Left lung (tissue), 10 donors: ENCODE data around the gene TES. TPM values are rescaled to one million over a fixed set of nuclear protein-coding genes. Genes with fewer than 3 reads are reported as not detected.
"Not testable (repeated sequence)": the region's sequence is repeated elsewhere in the genome, so short reads cannot be mapped to it uniquely, and the experiment has no call there.

Experiments used
- ATAC-seq: fragments of 200-7000 bp; cut with Tn5 transposase; one replicate; pipeline ENCODE4 v1.9.1; 2020; ENCODE audit warnings: moderate library complexity
- DNase-seq, 4 donors: peaks; one replicate each; pipeline ENCODE4 v3.0.0-alpha.2; 2013 to 2020
- H3K27ac ChIP-seq, 2 donors: fragments of 200-600 bp; sonication (generic) in 1 of 2; one replicate each; pipeline versions ENCODE4 v1.5.0 to v1.8.0; 2020 to 2021
- H3K27me3 ChIP-seq, 2 donors: fragments of 200-600 bp; sonication (generic) in 1 of 2; one replicate each; pipeline versions ENCODE4 v1.5.0 to v1.8.0; 2020 to 2021
- H3K36me3 ChIP-seq, 2 donors: fragments of 200-600 bp; sonication (generic) in 1 of 2; one replicate each; pipeline versions ENCODE4 v1.5.0 to v1.8.0; 2020 to 2021
- H3K4me1 ChIP-seq, 2 donors: fragments of 200-600 bp; one replicate each; pipeline ENCODE4 v1.8.0; 2021
- H3K4me3 ChIP-seq, 2 donors: fragments of 200-600 bp; sonication (generic) in 1 of 2; one replicate each; pipeline versions ENCODE4 v1.5.0 to v1.8.0; 2020 to 2021; ENCODE audit warnings: mild to moderate bottlenecking in 1 of 2
- H3K9me3 ChIP-seq, 2 donors: fragments of 200-600 bp; sonication (generic) in 1 of 2; one replicate each; pipeline versions ENCODE4 v1.5.0 to v1.8.0; 2020 to 2021
- intact Hi-C, 2 donors: fragments of 100-400 bp; cut with DNase I; formaldehyde crosslinking; loops; one replicate each; pipeline versions ENCODE4 v1.11.2 to v1.14.2; 2022
- polyA plus RNA-seq, 6 donors: library from polyadenylated mRNA; unstranded; fragments of 120-200 nt; gene quantifications; one replicate each; pipeline ENCODE4 v1.2.1, GENCODE V29; 2013; ENCODE audit not compliant: insufficient read length in 6 of 6
- total RNA-seq, 2 donors: library from RNA; stranded (reverse); fragmentation: NEBNext Ultra II Directional; extraction: Animal tissue kit (Norgen Biotek cat#: 25700); gene quantifications; one replicate each; pipeline ENCODE4 v1.2.1, GENCODE V29; 2021
- TF ChIP-seq, protein P1 (sequence below), 2 donors: fragments of 200-600 bp; sonication (generic) in 1 of 2; IDR thresholded peaks; one replicate each; pipeline versions ENCODE4 v1.5.0 to v1.8.0; 2021; ENCODE audit warnings: antibody characterized with exemption in 2 of 2
- donor health status: DM: no; HTN: yes; CAD: no.
- donor health status: DM: no; HTN: no; CAD: no.

The TES gene
- total and polyA plus RNA-seq, 8 donors: 56.6 to 113 (median 66.5) TPM

DNA sequence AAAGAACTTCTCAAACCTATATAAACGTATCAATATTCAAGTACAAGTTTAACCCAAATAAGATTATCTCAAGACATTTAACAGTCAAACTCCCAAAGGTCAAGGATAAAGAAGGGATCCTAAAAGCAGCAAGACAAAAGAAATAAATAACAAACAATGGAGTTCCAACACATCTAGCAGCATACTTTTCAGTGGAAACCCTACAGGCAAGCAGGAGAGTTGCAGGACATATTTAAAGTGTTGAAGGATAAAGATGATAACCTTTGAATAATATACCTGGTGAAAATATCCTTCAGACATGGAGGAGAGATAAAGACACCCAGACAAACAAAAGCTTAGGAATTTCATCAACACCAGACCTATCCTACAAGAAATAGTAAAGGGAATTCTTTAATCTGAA lies 82.8 kb downstream of the TES start:
- H3K9me3 ChIP-seq: peaks cover 0 to 4% of the 10 kb centered on the region in 2 donors
- no peaks in the 10 kb centered on the region for H3K27me3 ChIP-seq
- ATAC-seq: no peak
- H3K27ac ChIP-seq: no peak overlapping the region
- DNase-seq: no peak
- no peak overlapping the region for H3K4me3 ChIP-seq
- no peaks in the 10 kb centered on the region for H3K36me3 ChIP-seq
- TF ChIP-seq, protein P1, sequence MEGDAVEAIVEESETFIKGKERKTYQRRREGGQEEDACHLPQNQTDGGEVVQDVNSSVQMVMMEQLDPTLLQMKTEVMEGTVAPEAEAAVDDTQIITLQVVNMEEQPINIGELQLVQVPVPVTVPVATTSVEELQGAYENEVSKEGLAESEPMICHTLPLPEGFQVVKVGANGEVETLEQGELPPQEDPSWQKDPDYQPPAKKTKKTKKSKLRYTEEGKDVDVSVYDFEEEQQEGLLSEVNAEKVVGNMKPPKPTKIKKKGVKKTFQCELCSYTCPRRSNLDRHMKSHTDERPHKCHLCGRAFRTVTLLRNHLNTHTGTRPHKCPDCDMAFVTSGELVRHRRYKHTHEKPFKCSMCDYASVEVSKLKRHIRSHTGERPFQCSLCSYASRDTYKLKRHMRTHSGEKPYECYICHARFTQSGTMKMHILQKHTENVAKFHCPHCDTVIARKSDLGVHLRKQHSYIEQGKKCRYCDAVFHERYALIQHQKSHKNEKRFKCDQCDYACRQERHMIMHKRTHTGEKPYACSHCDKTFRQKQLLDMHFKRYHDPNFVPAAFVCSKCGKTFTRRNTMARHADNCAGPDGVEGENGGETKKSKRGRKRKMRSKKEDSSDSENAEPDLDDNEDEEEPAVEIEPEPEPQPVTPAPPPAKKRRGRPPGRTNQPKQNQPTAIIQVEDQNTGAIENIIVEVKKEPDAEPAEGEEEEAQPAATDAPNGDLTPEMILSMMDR (IDR thresholded peaks at IDR 0.05): no peak
- intact Hi-C loops: no loop called here
- no peaks in the 10 kb centered on the region for H3K4me1 ChIP-seq

DNA sequence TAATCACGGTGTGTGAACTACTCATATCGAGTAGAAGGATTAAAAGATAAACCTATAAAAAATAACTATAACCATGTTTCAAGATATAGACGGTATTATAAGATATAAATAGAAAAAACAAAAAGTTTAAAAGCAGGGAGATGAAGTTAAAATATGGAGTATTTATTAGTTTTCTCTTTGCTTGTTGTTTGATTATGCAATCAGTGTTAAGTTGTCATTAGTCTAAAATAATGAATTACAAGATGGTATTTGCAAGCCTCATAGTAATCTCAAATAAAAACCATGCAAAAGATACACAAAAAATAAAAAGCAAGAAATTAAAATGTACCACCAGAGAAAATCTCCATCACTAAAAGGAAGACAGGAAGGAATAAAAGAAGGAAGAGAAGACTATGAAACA lies 83.3 kb downstream of the TES start:
- DNase-seq (no peak), ATAC-seq (no peak)
- Histone ChIP-seq H3K27me3 (no peaks in the 10 kb centered on the region), H3K4me1 (no peaks in the 10 kb centered on the region), H3K4me3 (no peak overlapping the region), H3K9me3 (peaks cover 0 to 4% of the 10 kb centered on the region in 2 donors), H3K36me3 (no peaks in the 10 kb centered on the region), H3K27ac (no peak overlapping the region)
- intact Hi-C loops: no loop called here
- TF ChIP-seq, protein P1 (IDR thresholded peaks at IDR 0.05): no peak

DNA sequence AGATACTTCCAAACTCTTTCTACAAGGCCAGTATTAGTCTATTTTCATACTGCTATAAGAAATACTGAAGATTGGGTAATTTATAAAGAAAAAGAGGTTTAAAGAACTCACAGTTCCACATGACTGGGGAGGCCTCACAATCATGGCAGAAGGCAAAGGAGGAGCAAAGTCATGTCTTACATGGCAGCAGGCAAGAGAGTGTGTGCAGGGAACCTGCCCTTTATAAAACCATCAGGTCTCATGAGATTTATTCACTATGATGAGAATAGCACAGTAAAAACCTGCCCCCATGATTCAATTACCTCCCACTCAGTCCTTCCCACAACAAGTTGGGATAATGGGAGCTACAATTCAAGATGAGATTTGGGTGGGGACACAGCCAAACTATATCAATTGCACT lies 85.6 kb downstream of the TES start:
- H3K9me3 ChIP-seq, H3K27me3 ChIP-seq, H3K27ac ChIP-seq, DNase-seq, intact Hi-C loops, H3K4me3 ChIP-seq, ATAC-seq, H3K4me1 ChIP-seq, H3K36me3 ChIP-seq: not testable (repeated sequence)

DNA sequence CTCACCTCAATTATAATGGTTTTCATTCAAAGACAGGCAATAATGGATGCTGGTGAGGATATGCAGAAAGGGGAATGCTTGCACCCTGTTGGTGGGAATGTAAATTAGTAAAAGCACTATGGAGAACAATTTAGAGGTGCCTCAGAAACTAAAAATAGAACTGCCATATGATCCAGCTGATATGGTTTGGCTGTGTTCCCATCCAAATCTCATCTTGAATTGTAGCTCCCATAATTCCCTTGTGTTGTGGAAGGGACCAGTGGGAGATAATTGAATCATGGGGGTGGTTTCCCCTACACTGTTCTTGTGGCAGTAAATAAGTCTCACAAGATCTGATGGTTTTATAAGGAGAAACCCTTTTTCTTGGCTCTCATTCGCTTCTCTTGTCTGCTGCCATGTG lies 87.7 kb downstream of the TES start:
- Histone ChIP-seq H3K27ac (no peak overlapping the region), H3K27me3 (no peaks in the 10 kb centered on the region), H3K4me3 (no peak overlapping the region), H3K4me1 (no peaks in the 10 kb centered on the region), H3K36me3 (no peaks in the 10 kb centered on the region), H3K9me3 (no peaks in the 10 kb centered on the region)
- ATAC-seq: no peak
- intact Hi-C loops: no loop called here
- TF ChIP-seq, protein P1 (IDR thresholded peaks at IDR 0.05): no peak
- no peak for DNase-seq

DNA sequence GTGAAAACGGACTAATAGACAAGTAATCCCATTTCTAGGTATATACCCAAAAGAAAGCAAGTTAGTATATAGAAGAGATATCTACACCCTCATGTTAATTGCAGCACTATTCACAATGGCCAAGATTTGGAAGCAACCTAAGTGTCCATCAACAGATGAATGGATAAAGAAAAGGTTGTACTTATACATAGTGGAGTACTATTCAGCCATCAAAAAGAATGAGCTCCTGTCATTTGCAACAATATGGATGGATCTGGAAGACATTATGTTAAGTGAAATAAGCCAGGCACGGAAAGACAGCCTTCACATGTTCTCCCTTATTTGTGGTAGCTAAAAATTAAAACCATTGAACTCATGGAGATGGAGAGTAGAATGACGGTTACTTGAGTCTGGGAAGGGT lies 88.2 kb downstream of the TES start:
- ATAC-seq (no peak), DNase-seq (no peak)
- Histone ChIP-seq H3K27ac (no peak overlapping the region), H3K9me3 (no peaks in the 10 kb centered on the region), H3K36me3 (no peaks in the 10 kb centered on the region), H3K4me1 (no peaks in the 10 kb centered on the region), H3K27me3 (no peaks in the 10 kb centered on the region), H3K4me3 (no peak overlapping the region)
- TF ChIP-seq, protein P1 (IDR thresholded peaks at IDR 0.05): no peak
- intact Hi-C loops: no loop called here
